ENCODE data around the gene KAT2B. TPM values are rescaled to one million over a fixed set of nuclear protein-coding genes. Genes with fewer than 3 reads are reported as not detected.

KAT2B gene
- total RNA-seq, 1 experiment from 2014 or later: 45.8 TPM

DNA sequence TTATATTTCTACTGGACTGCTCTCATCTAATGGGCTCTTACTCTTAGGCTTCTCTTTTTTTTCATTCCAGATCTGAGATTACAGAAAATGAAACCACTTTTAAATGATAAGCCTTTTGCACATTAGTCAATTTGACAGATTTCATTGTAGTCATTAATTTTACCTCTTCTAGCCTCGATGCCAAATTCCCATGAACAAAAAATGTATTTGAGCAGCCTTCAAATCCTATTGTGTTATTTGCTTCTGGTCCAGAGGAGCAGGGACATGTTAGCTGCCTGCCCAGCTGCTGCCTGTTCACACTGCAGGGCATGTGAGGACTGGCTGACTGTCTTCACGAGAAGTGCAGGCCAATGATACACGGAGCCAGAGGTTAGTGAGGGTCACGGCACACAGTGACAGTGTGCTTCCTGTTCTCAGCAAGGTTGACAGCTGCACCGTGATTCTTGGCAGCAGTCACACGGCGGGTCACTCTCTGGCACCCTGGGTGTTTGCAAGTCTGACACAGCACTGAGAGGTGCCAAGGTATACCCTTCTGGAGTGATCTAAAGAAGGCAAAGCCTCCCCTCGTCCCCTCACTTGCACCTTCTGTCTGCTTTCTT, 40.8 kb downstream of the KAT2B start:
- Histone ChIP-seq H2AFZ (ENCODE audit: low read length) (no peak overlapping the region), H3K27ac (ENCODE audit: low read length) (peak overlapping the region; percentile 33; the same call in 1 of the 2 replicates), H3K4me3 (ENCODE audit: low read length) (peak overlapping the region; percentile 19; the same call in 1 of the 2 replicates), H3K9me2 (replicated peaks; ENCODE audit: insufficient read depth, low read length) (no peaks in the 10 kb centered on the region), H3K4me1 (ENCODE audit: low read length) (peaks cover 42% of the 10 kb centered on the region), H3K9ac (ENCODE audit: low read length) (peak overlapping the region; percentile 36), H3K9me3 (ENCODE audit: low read length) (no peaks in the 10 kb centered on the region), H3K36me3 (ENCODE audit: insufficient read depth, low read length) (no peaks in the 10 kb centered on the region), H3K4me2 (ENCODE audit: low read depth, low read length, poor library complexity, severe bottlenecking) (peak overlapping the region; percentile 49), H3K27me3 (ENCODE audit: low read length) (no peaks in the 10 kb centered on the region), H3K79me2 (ENCODE audit: low read length) (peaks cover 39% of the 10 kb centered on the region), H4K20me1 (ENCODE audit: insufficient read depth, low read depth, low read length) (no peaks in the 10 kb centered on the region)
- DNase-seq: peak; percentile 72

DNA sequence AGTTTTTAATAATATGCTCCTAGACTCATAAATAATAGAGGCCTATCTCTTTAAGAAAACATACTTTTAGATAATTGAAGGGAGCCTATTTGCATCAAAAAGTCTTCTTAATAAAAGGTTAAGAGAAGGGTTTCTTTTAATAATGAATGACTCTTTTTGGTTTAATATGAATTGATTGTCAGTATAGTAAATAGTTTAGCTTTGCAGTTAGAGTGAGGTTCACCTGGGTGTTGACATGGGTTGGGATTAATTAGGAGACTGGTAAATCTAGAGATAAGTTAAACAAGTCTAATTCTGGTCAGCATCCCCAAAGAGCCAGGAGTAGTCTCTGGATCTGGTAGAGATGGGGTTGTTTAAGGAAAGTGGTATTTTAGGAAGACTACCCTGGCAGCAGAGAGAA, 43.0 kb downstream of the KAT2B start:
- Histone ChIP-seq H3K4me2 (ENCODE audit: low read depth, low read length, poor library complexity, severe bottlenecking) (no peak overlapping the region), H3K27ac (ENCODE audit: low read length) (no peak overlapping the region), H3K9me3 (ENCODE audit: low read length) (no peaks in the 10 kb centered on the region), H3K9ac (ENCODE audit: low read length) (no peak overlapping the region), H4K20me1 (ENCODE audit: insufficient read depth, low read depth, low read length) (no peaks in the 10 kb centered on the region), H3K4me3 (ENCODE audit: low read length) (no peak overlapping the region), H3K79me2 (ENCODE audit: low read length) (peaks cover 48% of the 10 kb centered on the region), H3K4me1 (ENCODE audit: low read length) (peaks cover 42% of the 10 kb centered on the region), H3K9me2 (replicated peaks; ENCODE audit: insufficient read depth, low read length) (no peaks in the 10 kb centered on the region), H2AFZ (ENCODE audit: low read length) (no peak overlapping the region), H3K27me3 (ENCODE audit: low read length) (no peaks in the 10 kb centered on the region), H3K36me3 (ENCODE audit: insufficient read depth, low read length) (0 out of 2 replicates have a peak, but pooled peaks cover 3% of the 10 kb centered on the region)
- no peak for DNase-seq

DNA sequence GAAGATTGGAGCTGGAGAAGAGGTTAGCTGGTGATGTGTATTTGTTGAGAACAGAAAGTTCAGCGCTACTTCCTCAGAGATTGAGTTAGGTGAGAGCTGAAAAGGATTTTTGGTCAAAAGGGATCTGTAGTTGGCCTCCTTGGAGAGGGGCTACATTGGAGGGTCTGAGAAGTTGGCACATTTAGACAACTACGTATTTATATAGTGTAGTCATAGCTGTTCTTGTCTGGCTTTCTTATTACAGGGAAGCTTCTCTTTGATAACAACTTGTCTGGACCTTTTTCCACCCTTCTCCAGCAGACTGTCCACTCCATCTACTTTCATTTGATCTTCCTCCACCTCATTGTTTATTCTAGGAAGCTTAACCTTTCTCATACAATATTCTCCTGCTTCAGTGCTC, 43.7 kb downstream of the KAT2B start:
- H3K4me1 ChIP-seq (ENCODE audit: low read length): peaks cover 42% of the 10 kb centered on the region
- no peak overlapping the region for H3K9ac ChIP-seq (ENCODE audit: low read length)
- DNase-seq: no peak
- no peak overlapping the region for H3K4me2 ChIP-seq (ENCODE audit: low read depth, low read length, poor library complexity, severe bottlenecking)
- H3K4me3 ChIP-seq (ENCODE audit: low read length): no peak overlapping the region
- no peaks in the 10 kb centered on the region for H3K27me3 ChIP-seq (ENCODE audit: low read length)
- no peaks in the 10 kb centered on the region for H3K9me2 ChIP-seq (replicated peaks; ENCODE audit: insufficient read depth, low read length)
- no peaks in the 10 kb centered on the region for H4K20me1 ChIP-seq (ENCODE audit: insufficient read depth, low read depth, low read length)
- peak overlapping the region; percentile 39 for H3K27ac ChIP-seq (ENCODE audit: low read length)
- no peak overlapping the region for H2AFZ ChIP-seq (ENCODE audit: low read length)
- H3K9me3 ChIP-seq (ENCODE audit: low read length): no peaks in the 10 kb centered on the region
- peaks cover 8% of the 10 kb centered on the region for H3K36me3 ChIP-seq (ENCODE audit: insufficient read depth, low read length)
- H3K79me2 ChIP-seq (ENCODE audit: low read length): peaks cover 55% of the 10 kb centered on the region

DNA sequence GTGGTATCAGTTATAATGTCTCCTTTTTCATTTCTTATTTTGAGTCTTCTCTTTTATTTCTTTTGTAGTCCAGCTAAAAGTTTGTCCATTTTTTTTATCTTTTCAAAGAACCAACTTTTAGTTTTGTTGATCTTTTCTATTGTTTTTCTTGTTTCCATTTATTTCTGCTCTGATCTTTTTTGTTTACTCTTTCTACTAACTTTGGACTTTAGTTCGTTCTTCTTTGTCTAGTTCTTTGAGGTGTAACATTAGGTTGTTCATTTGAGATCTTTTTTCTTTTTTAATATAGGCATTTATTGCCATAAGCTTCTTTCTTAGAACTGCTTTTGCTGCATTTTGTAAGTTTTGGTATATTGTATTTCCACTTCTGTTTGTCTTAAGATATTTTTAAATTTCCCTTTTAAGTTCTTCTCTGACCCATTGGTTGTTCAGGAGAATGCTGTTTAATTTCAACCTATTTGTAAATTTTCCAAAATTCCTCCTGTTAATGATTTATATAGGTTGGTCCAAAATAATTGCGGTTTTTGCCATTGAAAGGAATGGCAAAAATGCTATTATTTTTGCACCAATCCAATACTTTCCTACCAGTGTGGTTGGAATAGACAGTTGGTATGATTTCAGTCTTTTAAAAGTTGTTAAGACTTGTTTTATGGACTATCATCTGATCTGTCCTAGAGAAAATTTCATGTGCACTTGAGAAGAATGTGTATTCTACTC, 51.2 kb downstream of the KAT2B start:
- Histone ChIP-seq H3K4me3 (ENCODE audit: low read length) (no peak overlapping the region), H3K9me3 (ENCODE audit: low read length) (peaks cover 6% of the 10 kb centered on the region; the same call in 1 of the 2 replicates), H3K36me3 (ENCODE audit: insufficient read depth, low read length) (peaks cover 28% of the 10 kb centered on the region), H3K27ac (ENCODE audit: low read length) (no peak overlapping the region), H3K79me2 (ENCODE audit: low read length) (peaks cover 75% of the 10 kb centered on the region), H4K20me1 (ENCODE audit: insufficient read depth, low read depth, low read length) (no peaks in the 10 kb centered on the region), H3K9ac (ENCODE audit: low read length) (no peak overlapping the region), H3K9me2 (replicated peaks; ENCODE audit: insufficient read depth, low read length) (no peaks in the 10 kb centered on the region), H3K4me2 (ENCODE audit: low read depth, low read length, poor library complexity, severe bottlenecking) (no peak overlapping the region), H3K27me3 (ENCODE audit: low read length) (no peaks in the 10 kb centered on the region), H2AFZ (ENCODE audit: low read length) (no peak overlapping the region), H3K4me1 (ENCODE audit: low read length) (peaks cover 20% of the 10 kb centered on the region)
- DNase-seq: no peak

DNA sequence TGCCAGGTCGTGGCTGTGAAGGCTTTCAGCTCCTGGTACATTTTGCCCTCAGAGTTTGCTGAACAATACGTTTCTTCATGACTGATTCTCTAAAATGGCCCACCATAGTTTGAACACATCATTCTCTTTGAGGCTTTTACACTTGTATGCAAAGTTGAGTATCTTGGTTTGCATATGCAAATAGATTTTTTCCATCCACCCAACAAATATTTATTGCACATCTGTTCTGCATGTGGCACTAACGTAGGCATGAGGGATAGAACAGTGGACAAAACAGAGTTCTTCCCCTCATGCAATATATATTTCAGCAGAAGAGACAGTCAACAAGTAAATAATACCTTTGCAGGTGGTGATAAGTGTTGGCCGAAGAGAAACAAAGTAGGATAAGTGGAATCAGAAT, 55.2 kb downstream of the KAT2B start:
- Histone ChIP-seq H3K9me3 (ENCODE audit: low read length) (no peaks in the 10 kb centered on the region), H4K20me1 (ENCODE audit: insufficient read depth, low read depth, low read length) (no peaks in the 10 kb centered on the region), H3K27ac (ENCODE audit: low read length) (no peak overlapping the region), H3K4me3 (ENCODE audit: low read length) (no peak overlapping the region), H3K9me2 (replicated peaks; ENCODE audit: insufficient read depth, low read length) (no peaks in the 10 kb centered on the region), H3K9ac (ENCODE audit: low read length) (no peak overlapping the region), H3K79me2 (ENCODE audit: low read length) (peaks cover 44% of the 10 kb centered on the region), H3K36me3 (ENCODE audit: insufficient read depth, low read length) (peaks cover 9% of the 10 kb centered on the region; the same call in 1 of the 2 replicates), H2AFZ (ENCODE audit: low read length) (no peak overlapping the region), H3K27me3 (ENCODE audit: low read length) (no peaks in the 10 kb centered on the region), H3K4me1 (ENCODE audit: low read length) (peaks cover 28% of the 10 kb centered on the region), H3K4me2 (ENCODE audit: low read depth, low read length, poor library complexity, severe bottlenecking) (no peak overlapping the region)
- DNase-seq: no peak

DNA sequence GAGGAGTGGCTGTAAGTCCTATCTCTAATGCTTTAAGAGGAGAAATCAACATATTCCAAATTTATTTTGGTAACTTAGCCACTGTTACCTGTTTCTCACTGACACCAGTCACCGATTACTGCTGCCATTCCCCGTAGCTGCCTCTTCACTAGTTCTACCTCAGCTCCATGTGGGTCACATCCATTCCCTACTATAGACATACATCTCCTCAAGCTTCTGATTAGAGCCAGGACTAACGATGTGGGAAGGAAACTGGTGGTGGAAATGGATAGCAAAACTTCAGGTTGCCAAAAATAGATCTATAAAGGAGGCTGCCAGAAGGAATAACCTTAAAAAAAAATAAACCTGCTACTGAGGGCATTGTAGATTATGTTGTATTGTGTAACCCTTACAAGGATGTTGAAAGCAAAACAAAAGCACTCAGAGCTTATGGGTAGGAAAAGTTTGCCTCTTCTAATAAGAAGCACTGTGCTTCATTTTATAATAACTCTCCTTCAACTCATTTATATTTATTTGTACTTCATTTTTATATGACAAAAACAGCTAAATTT, 56.0 kb downstream of the KAT2B start:
- no peak overlapping the region for H3K27ac ChIP-seq (ENCODE audit: low read length)
- no peak overlapping the region for H3K9ac ChIP-seq (ENCODE audit: low read length)
- no peak overlapping the region for H3K4me2 ChIP-seq (ENCODE audit: low read depth, low read length, poor library complexity, severe bottlenecking)
- DNase-seq: no peak
- no peaks in the 10 kb centered on the region for H3K9me3 ChIP-seq (ENCODE audit: low read length)
- no peaks in the 10 kb centered on the region for H3K27me3 ChIP-seq (ENCODE audit: low read length)
- H4K20me1 ChIP-seq (ENCODE audit: insufficient read depth, low read depth, low read length): no peaks in the 10 kb centered on the region
- H3K79me2 ChIP-seq (ENCODE audit: low read length): peaks cover 42% of the 10 kb centered on the region
- no peaks in the 10 kb centered on the region for H3K9me2 ChIP-seq (replicated peaks; ENCODE audit: insufficient read depth, low read length)
- H2AFZ ChIP-seq (ENCODE audit: low read length): no peak overlapping the region
- H3K4me1 ChIP-seq (ENCODE audit: low read length): peaks cover 30% of the 10 kb centered on the region
- H3K4me3 ChIP-seq (ENCODE audit: low read length): no peak overlapping the region
- H3K36me3 ChIP-seq (ENCODE audit: insufficient read depth, low read length): peaks cover 13% of the 10 kb centered on the region; the same call in 1 of the 2 replicates

DNA sequence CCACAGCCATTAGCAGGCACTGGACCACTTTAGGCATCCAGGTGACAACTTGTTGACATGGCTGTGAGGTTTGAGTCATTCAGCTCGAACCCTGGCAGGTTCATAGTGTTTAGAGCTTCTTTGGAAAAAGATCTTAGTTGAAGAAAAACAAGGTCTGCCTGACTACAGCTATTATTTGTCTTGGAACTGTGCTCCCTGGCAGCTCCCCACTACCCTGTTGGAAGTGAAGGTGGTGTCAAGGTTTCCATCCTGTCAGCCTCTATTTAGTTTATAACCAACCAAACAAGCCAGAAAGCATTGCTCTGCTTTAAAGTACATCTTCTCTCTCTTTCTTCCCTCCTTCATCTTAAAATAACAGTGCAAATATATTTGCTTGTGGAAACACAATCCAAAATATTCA, 56.8 kb downstream of the KAT2B start:
- no peaks in the 10 kb centered on the region for H3K9me3 ChIP-seq (ENCODE audit: low read length)
- peaks cover 35% of the 10 kb centered on the region for H3K79me2 ChIP-seq (ENCODE audit: low read length)
- DNase-seq: no peak
- peaks cover 32% of the 10 kb centered on the region for H3K4me1 ChIP-seq (ENCODE audit: low read length)
- no peaks in the 10 kb centered on the region for H4K20me1 ChIP-seq (ENCODE audit: insufficient read depth, low read depth, low read length)
- no peak overlapping the region for H3K9ac ChIP-seq (ENCODE audit: low read length)
- no peak overlapping the region for H3K4me2 ChIP-seq (ENCODE audit: low read depth, low read length, poor library complexity, severe bottlenecking)
- H2AFZ ChIP-seq (ENCODE audit: low read length): no peak overlapping the region
- no peak overlapping the region for H3K27ac ChIP-seq (ENCODE audit: low read length)
- no peak overlapping the region for H3K4me3 ChIP-seq (ENCODE audit: low read length)
- no peaks in the 10 kb centered on the region for H3K9me2 ChIP-seq (replicated peaks; ENCODE audit: insufficient read depth, low read length)
- H3K27me3 ChIP-seq (ENCODE audit: low read length): no peaks in the 10 kb centered on the region
- H3K36me3 ChIP-seq (ENCODE audit: insufficient read depth, low read length): peaks cover 17% of the 10 kb centered on the region; the same call in 1 of the 2 replicates

DNA sequence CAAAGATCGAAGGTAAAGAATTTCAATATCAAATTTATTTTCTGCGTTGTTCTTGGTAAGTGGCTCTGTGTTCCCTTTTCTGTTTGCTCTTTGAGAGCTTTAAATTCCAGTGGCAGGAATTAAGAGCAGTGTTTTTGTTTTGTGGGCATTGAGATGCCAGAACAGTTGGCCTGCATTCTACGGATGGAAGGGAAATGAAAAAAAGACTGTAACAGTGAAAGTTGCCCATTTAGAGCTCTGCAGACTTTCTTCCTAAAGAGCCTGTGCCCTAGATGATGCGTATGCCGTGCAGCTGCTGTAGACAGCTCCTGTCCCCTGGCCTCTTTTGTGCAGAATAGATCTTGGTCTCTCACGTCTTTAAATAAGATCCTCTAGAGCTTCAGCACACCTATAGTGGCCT, 58.8 kb downstream of the KAT2B start:
- Histone ChIP-seq H3K36me3 (ENCODE audit: insufficient read depth, low read length) (peaks cover 17% of the 10 kb centered on the region; the same call in 1 of the 2 replicates), H2AFZ (ENCODE audit: low read length) (no peak overlapping the region), H3K9me2 (replicated peaks; ENCODE audit: insufficient read depth, low read length) (no peaks in the 10 kb centered on the region), H3K9ac (ENCODE audit: low read length) (no peak overlapping the region), H3K27me3 (ENCODE audit: low read length) (no peaks in the 10 kb centered on the region), H3K27ac (ENCODE audit: low read length) (no peak overlapping the region), H3K9me3 (ENCODE audit: low read length) (no peaks in the 10 kb centered on the region), H3K4me3 (ENCODE audit: low read length) (no peak overlapping the region), H4K20me1 (ENCODE audit: insufficient read depth, low read depth, low read length) (no peaks in the 10 kb centered on the region), H3K4me1 (ENCODE audit: low read length) (peaks cover 32% of the 10 kb centered on the region), H3K4me2 (ENCODE audit: low read depth, low read length, poor library complexity, severe bottlenecking) (no peak overlapping the region), H3K79me2 (ENCODE audit: low read length) (peaks cover 28% of the 10 kb centered on the region)
- no peak for DNase-seq
